NB4 (cell line): Measurements from ENCODE around the gene MAN1B1.

Source experiments
- DNase-seq: peaks from one replicate; pipeline ENCODE4 v3.0.0; 2010; ENCODE audit warnings: low read depth
- H3K4me3 ChIP-seq: one replicate; pipeline ENCODE4 v1.5.1; 2011; ENCODE audit warnings: mild to moderate bottlenecking, low read depth, low read length, moderate library complexity
- CTCF ChIP-seq: IDR thresholded peaks from one replicate; pipeline ENCODE4 v1.5.1; 2012; ENCODE audit warnings: low read depth, low read length
- MAX ChIP-seq: IDR thresholded peaks from 2 replicates; pipeline ENCODE4 v1.6.1; 2011; ENCODE audit warnings: low read depth, low read length
- MYC ChIP-seq: IDR thresholded peaks from 2 replicates; pipeline ENCODE4 v1.6.1; 2011; ENCODE audit warnings: low read depth, low read length
- POLR2A ChIP-seq: IDR thresholded peaks from 2 replicates; pipeline ENCODE4 v1.6.1; 2011; ENCODE audit warnings: mild to moderate bottlenecking; ENCODE audit not compliant: insufficient read length; ENCODE audit errors: extremely low read depth

Gene MAN1B1

GRCh38 chr9:137086531-137087408 is at the start of gene MAN1B1:
Gene MAN1B1, plus strand, starts transcription at chr9:137086985. Its CDS starts 15 bp downstream, at chr9:137087000.
- TF ChIP-seq MAX (peak; percentile 99), POLR2A (peak; percentile 60), CTCF (no peak), MYC (peak; percentile 99)
- H3K4me3 ChIP-seq = peak within 1 kb of the TSS; percentile 73
- peak; percentile 99 for DNase-seq

GRCh38 chr9:137037035-137037434 is 49.8 kb upstream of the MAN1B1 start:
- no peak for TF ChIP-seq CTCF
- TF ChIP-seq POLR2A = no peak
- TF ChIP-seq MYC = no peak
- TF ChIP-seq MAX = no peak
- no peak for DNase-seq
- H3K4me3 ChIP-seq = no peak overlapping the region

- H3K4me3 ChIP-seq = no peak overlapping the region
- no peak for DNase-seq
- TF ChIP-seq CTCF = no peak
- no peak for TF ChIP-seq MAX
- TF ChIP-seq MYC = no peak
- TF ChIP-seq POLR2A = no peak
Observed at GRCh38 chr9:137037483-137037882, 49.3 kb upstream of the MAN1B1 start.

GRCh38 chr9:137038916-137039315 is 47.9 kb upstream of the MAN1B1 start:
- no peak overlapping the region for H3K4me3 ChIP-seq
- DNase-seq = no peak
- TF ChIP-seq MYC (no peak), CTCF (no peak), POLR2A (no peak), MAX (no peak)

GRCh38 chr9:137039611-137040366 is 47.0 kb upstream of the MAN1B1 start:
- H3K4me3 ChIP-seq = no peak overlapping the region
- no peak for DNase-seq
- TF ChIP-seq CTCF = no peak
- no peak for TF ChIP-seq POLR2A
- TF ChIP-seq MAX = no peak
- TF ChIP-seq MYC = no peak
